SH-SY5Y (cell line): ENCODE results near the gene PSKH1.

Experiments used
- GATA2 ChIP-seq: IDR thresholded peaks from 2 replicates; pipeline ENCODE4 v1.6.1; 2011; ENCODE audit warnings: mild to moderate bottlenecking, low read depth, low read length
- GATA3 ChIP-seq: IDR thresholded peaks from 2 replicates; pipeline ENCODE4 v1.6.1; 2011; ENCODE audit warnings: low read depth, mild to moderate bottlenecking, low read length, moderate library complexity

- TF ChIP-seq GATA2 (no peak), GATA3 (no peak)
Measured at GRCh38 chr16:67948015-67948414, 55.0 kb downstream of the PSKH1 start.
